Neural cell (in vitro differentiated cells): Measurements from ENCODE around the gene HLA-A. TPM values are rescaled to one million over a fixed set of nuclear protein-coding genes. Genes with fewer than 3 reads are reported as not detected.

Source experiments
- H2AFZ ChIP-seq: fragments of 200-600, 300-800 bp; sonication (generic), shearing (Covaris generic); 2 replicates; pipeline ENCODE4 v1.6.0; 2014; ENCODE audit warnings: low read depth, mild to moderate bottlenecking, antibody characterized with exemption, low read length, moderate library complexity
- H3F3A ChIP-seq: fragments of 200-600 bp; shearing (Covaris generic); 2 replicates; pipeline ENCODE4 v1.6.1; 2016; ENCODE audit warnings: mild to moderate bottlenecking, moderate library complexity, mixed read lengths, antibody characterized with exemption, low read length; ENCODE audit not compliant: insufficient read depth, poor library complexity, severe bottlenecking
- H3K27ac ChIP-seq: fragments of 200-600, 300-800 bp; sonication (generic), shearing (Covaris generic); 2 replicates; pipeline ENCODE4 v1.5.1; 2014; ENCODE audit warnings: mild to moderate bottlenecking, low read length, moderate library complexity
- H3K27me3 ChIP-seq: fragments of 300-800, 200-600 bp; sonication (generic), shearing (Covaris generic); 2 replicates; pipeline ENCODE4 v1.6.0; 2014; ENCODE audit warnings: mild to moderate bottlenecking, low read depth, low read length, moderate library complexity; ENCODE audit not compliant: insufficient read depth
- H3K36me3 ChIP-seq: fragments of 300-800, 200-600 bp; sonication (generic), shearing (Covaris generic); 2 replicates; pipeline ENCODE4 v1.5.1; 2014; ENCODE audit warnings: mild to moderate bottlenecking, antibody characterized with exemption, low read length, moderate library complexity; ENCODE audit not compliant: insufficient read depth
- H3K4me2 ChIP-seq: fragments of 300-800, 200-600 bp; sonication (generic), shearing (Covaris generic); 2 replicates; pipeline ENCODE4 v1.6.0; 2014; ENCODE audit warnings: mild to moderate bottlenecking, low read length
- H3K4me3 ChIP-seq: fragments of 300-800, 200-600 bp; sonication (generic), shearing (Covaris generic); 2 replicates; pipeline ENCODE4 v1.5.1; 2014; ENCODE audit warnings: mild to moderate bottlenecking, low read length, moderate library complexity
- H3K79me2 ChIP-seq: fragments of 200-600 bp; shearing (Covaris generic); replicated peaks from 2 replicates; pipeline ENCODE4 v1.6.0; 2014; ENCODE audit warnings: mild to moderate bottlenecking, low read length, moderate library complexity; ENCODE audit not compliant: insufficient read depth
- H3K9ac ChIP-seq: fragments of 300-800, 200-600 bp; sonication (generic), shearing (Covaris generic); 2 replicates; pipeline ENCODE4 v1.6.1; 2016; ENCODE audit warnings: mild to moderate bottlenecking, low read length, mixed read lengths
- H3K9me2 ChIP-seq: fragments of 200-600 bp; shearing (Covaris generic); 2 replicates; pipeline ENCODE4 v1.6.1; 2016; ENCODE audit warnings: mild to moderate bottlenecking, low read length, mixed read lengths; ENCODE audit not compliant: insufficient read depth
- H3K9me3 ChIP-seq: fragments of 200-600, 300-800 bp; sonication (generic), shearing (Covaris generic); 2 replicates; pipeline ENCODE4 v1.6.1; 2016; ENCODE audit warnings: mild to moderate bottlenecking, mixed run types, low read length, moderate library complexity, mixed read lengths
- H4K20me1 ChIP-seq: fragments of 200-600 bp; shearing (Covaris generic); 2 replicates; pipeline ENCODE4 v1.6.1; 2016; ENCODE audit warnings: mild to moderate bottlenecking, mixed run types; ENCODE audit not compliant: insufficient read depth
- EP300 ChIP-seq: fragments of 450-650 bp; conservative IDR thresholded peaks from 2 replicates; pipeline ENCODE4 v1.6.1; 2014; ENCODE audit warnings: antibody characterized with exemption, mild to moderate bottlenecking, moderate library complexity; ENCODE audit not compliant: poor library complexity, severe bottlenecking
- EZH2 ChIP-seq: fragments of 200-600, 300-800 bp; shearing (Covaris generic), sonication (generic); IDR thresholded peaks from 2 replicates; pipeline ENCODE4 v1.6.1; 2014; ENCODE audit warnings: antibody characterized with exemption, low read length, borderline replicate concordance, mild to moderate bottlenecking; ENCODE audit not compliant: insufficient read depth, poor library complexity, severe bottlenecking
- MXI1 ChIP-seq: fragments of 450-650 bp; conservative IDR thresholded peaks from 2 replicates; pipeline ENCODE4 v1.6.1; 2014; ENCODE audit warnings: antibody characterized with exemption, mild to moderate bottlenecking; ENCODE audit not compliant: poor library complexity, severe bottlenecking
- POLR2AphosphoS5 ChIP-seq: IDR thresholded peaks from 2 replicates; pipeline ENCODE4 v1.6.1; 2012
- RAD21 ChIP-seq: fragments of 450-650 bp; conservative IDR thresholded peaks from 2 replicates; pipeline ENCODE4 v1.6.1; 2014; ENCODE audit warnings: antibody characterized with exemption, mild to moderate bottlenecking, moderate library complexity
- SMC3 ChIP-seq: fragments of 450-650 bp; conservative IDR thresholded peaks from 2 replicates; pipeline ENCODE4 v1.6.1; 2014; ENCODE audit warnings: antibody characterized with exemption, mild to moderate bottlenecking, moderate library complexity; ENCODE audit not compliant: poor library complexity
- TAF1 ChIP-seq: IDR thresholded peaks from 2 replicates; pipeline ENCODE4 v1.6.1; 2012; ENCODE audit warnings: low read depth
- polyA plus RNA-seq: library from polyadenylated mRNA; depleted of rRNA; stranded (reverse); fragments of >200 nt; gene quantifications from 2 replicates; pipeline ENCODE4 v1.2.3, GENCODE V29; 2014
- TF ChIP-seq, protein P1 (sequence below): fragments of 450-650 bp; IDR thresholded peaks from 2 replicates; pipeline ENCODE4 v1.5.1; 2014; ENCODE audit warnings: antibody characterized with exemption, mild to moderate bottlenecking, moderate library complexity; ENCODE audit not compliant: poor library complexity, severe bottlenecking
- TF ChIP-seq, protein P2 (sequence below): IDR thresholded peaks from 2 replicates; pipeline ENCODE4 v1.6.1; 2012; ENCODE audit warnings: borderline replicate concordance

Gene HLA-A
- polyA plus RNA-seq, 1 donor from 2014 or later = 47.6 TPM

DNA sequence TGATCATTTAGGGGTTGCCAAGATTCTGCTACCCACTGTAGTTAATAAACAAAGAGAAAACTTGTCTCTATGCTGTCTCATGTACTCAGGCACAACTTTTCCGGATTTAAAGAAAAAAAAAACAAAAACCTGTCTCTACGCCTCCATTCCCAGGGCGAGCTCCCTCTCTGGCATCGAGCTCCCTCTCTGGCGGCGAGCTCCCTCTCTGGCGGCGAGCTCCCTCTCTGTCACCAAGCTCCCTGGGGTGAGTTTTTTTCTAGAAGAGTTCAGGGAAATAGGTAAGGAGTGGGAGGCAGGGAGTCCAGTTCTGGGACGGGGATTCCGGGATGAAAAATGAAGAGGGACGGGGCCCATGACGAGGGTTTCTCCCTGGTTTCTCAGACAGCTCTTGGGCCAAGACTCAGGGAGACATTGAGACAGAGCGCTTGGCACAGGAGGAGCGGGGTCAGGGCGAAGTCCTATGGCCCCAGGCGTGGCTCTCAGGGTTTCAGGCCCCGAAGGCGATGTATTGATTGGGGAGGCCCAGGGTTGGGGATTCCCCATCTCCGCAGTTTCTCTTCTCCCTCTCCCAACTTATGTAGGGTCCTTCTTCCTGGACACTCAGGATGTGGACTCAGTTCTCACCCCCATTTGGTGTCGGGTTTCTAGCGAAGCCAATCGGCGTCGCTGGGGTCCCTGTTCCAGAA, 16.5 kb upstream of the HLA-A start:
- Histone ChIP-seq H3K27me3 (no peaks in the 10 kb centered on the region), H3K27ac (no peak overlapping the region), H3K4me2 (no peak overlapping the region), H3K36me3 (no peaks in the 10 kb centered on the region), H3K9me3 (no peaks in the 10 kb centered on the region), H3K9ac (no peak overlapping the region), H3K9me2 (no peaks in the 10 kb centered on the region), H3F3A (no peaks in the 10 kb centered on the region), H3K4me3 (no peak overlapping the region), H2AFZ (no peak overlapping the region), H3K79me2 (no peaks in the 10 kb centered on the region), H4K20me1 (no peaks in the 10 kb centered on the region)
- TF ChIP-seq EP300 (no peak), MXI1 (no peak), SMC3 (no peak)
- TF ChIP-seq, protein P1, sequence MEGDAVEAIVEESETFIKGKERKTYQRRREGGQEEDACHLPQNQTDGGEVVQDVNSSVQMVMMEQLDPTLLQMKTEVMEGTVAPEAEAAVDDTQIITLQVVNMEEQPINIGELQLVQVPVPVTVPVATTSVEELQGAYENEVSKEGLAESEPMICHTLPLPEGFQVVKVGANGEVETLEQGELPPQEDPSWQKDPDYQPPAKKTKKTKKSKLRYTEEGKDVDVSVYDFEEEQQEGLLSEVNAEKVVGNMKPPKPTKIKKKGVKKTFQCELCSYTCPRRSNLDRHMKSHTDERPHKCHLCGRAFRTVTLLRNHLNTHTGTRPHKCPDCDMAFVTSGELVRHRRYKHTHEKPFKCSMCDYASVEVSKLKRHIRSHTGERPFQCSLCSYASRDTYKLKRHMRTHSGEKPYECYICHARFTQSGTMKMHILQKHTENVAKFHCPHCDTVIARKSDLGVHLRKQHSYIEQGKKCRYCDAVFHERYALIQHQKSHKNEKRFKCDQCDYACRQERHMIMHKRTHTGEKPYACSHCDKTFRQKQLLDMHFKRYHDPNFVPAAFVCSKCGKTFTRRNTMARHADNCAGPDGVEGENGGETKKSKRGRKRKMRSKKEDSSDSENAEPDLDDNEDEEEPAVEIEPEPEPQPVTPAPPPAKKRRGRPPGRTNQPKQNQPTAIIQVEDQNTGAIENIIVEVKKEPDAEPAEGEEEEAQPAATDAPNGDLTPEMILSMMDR = no peak

DNA sequence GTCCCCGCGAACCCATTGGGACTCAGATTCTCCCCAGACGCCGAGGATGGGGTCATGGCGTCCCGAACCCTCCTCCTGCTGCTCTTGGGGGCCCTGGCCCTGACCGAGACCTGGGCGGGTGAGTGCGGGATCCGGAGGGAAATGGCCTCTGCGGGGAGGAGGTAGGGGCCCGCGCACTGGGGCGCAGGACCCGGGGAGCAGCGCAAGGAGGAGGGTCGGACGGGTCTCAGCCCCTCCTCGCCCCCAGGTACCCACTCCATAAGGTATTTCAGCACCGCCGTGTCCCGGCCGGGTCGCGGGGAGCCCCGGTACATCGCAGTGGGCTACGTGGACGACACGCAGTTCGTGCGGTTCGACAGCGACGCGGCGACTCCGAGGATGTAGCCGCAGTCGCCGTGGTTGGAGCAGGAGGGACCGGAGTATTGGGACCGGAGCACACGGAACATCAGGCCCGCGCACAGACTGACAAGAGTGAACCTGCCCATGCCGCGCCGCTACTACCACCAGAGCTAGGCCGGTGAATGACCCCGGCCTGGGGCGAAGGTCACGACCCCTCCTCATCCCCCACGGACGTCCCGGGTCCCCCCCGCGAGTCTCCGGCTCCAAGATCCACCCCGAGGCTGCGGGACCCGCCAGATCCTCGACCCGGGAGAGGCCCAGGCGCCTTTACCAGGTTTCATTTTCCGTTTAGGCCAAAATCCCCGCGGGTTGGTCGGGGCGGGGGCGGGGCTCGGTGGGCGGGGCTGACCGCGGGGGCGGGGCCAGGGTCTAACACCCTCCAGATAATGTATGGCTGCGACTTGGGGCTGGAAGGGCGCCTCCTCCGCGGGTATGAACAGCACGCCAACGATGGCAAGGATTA, 15.7 kb upstream of the HLA-A start:
- Histone ChIP-seq H3K9ac (no peak overlapping the region), H3K27ac (no peak overlapping the region)

More for the DNA sequence above, 15.7 kb upstream of the HLA-A start:
- no peaks in the 10 kb centered on the region for H3F3A ChIP-seq
- no peak overlapping the region for H2AFZ ChIP-seq
- no peaks in the 10 kb centered on the region for H3K9me2 ChIP-seq
- TF ChIP-seq EP300 (no peak), SMC3 (no peak), POLR2AphosphoS5 (no peak), MXI1 (no peak), RAD21 (no peak), TAF1 (no peak), EZH2 (no peak)
- TF ChIP-seq, protein P1 = no peak
- TF ChIP-seq, protein P2, sequence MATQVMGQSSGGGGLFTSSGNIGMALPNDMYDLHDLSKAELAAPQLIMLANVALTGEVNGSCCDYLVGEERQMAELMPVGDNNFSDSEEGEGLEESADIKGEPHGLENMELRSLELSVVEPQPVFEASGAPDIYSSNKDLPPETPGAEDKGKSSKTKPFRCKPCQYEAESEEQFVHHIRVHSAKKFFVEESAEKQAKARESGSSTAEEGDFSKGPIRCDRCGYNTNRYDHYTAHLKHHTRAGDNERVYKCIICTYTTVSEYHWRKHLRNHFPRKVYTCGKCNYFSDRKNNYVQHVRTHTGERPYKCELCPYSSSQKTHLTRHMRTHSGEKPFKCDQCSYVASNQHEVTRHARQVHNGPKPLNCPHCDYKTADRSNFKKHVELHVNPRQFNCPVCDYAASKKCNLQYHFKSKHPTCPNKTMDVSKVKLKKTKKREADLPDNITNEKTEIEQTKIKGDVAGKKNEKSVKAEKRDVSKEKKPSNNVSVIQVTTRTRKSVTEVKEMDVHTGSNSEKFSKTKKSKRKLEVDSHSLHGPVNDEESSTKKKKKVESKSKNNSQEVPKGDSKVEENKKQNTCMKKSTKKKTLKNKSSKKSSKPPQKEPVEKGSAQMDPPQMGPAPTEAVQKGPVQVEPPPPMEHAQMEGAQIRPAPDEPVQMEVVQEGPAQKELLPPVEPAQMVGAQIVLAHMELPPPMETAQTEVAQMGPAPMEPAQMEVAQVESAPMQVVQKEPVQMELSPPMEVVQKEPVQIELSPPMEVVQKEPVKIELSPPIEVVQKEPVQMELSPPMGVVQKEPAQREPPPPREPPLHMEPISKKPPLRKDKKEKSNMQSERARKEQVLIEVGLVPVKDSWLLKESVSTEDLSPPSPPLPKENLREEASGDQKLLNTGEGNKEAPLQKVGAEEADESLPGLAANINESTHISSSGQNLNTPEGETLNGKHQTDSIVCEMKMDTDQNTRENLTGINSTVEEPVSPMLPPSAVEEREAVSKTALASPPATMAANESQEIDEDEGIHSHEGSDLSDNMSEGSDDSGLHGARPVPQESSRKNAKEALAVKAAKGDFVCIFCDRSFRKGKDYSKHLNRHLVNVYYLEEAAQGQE = no peak
- no peak overlapping the region for H3K4me2 ChIP-seq
- no peaks in the 10 kb centered on the region for H3K79me2 ChIP-seq
- H3K27me3 ChIP-seq = no peaks in the 10 kb centered on the region
- H3K36me3 ChIP-seq = no peaks in the 10 kb centered on the region
- no peaks in the 10 kb centered on the region for H4K20me1 ChIP-seq
- H3K4me3 ChIP-seq = no peak overlapping the region
- no peaks in the 10 kb centered on the region for H3K9me3 ChIP-seq
